Kidney (tissue), 14 donors: Measurements from ENCODE around the gene ASTN2. TPM values are rescaled to one million over a fixed set of nuclear protein-coding genes. Genes with fewer than 3 reads are reported as not detected.

Source experiments
- DNase-seq, 5 donors: peaks; one replicate each; pipeline ENCODE4 v3.0.0-alpha.2; 2013 to 2020
- FAIRE-seq: peaks from 2 replicates; lab custom pipeline; 2012; peaks lifted over from hg19 to GRCh38; lab: Jason Lieb, UNC
- H3K27ac ChIP-seq, 2 donors: one replicate each; pipeline ENCODE4 v1.7.0; 2013; ENCODE audit warnings: low read depth in 2 of 2, low read length in 2 of 2, inconsistent platforms in 1 of 2
- H3K27me3 ChIP-seq: one replicate; pipeline ENCODE4 v1.7.1; 2013; ENCODE audit warnings: low read length, inconsistent platforms; ENCODE audit not compliant: control insufficient read depth, insufficient read depth
- H3K36me3 ChIP-seq, 3 donors: one replicate each; pipeline versions ENCODE4 v1.7.0 to v1.7.1; 2013; ENCODE audit warnings: low read length in 3 of 3, control low read depth in 1 of 3, inconsistent platforms in 1 of 3; ENCODE audit not compliant: insufficient read depth in 3 of 3, control insufficient read depth in 2 of 3
- H3K4me1 ChIP-seq, 3 donors: one replicate each; pipeline versions ENCODE4 v1.7.0 to v1.7.1; 2013; ENCODE audit warnings: low read length in 3 of 3, inconsistent platforms in 1 of 3, low read depth in 1 of 3; ENCODE audit not compliant: control insufficient read depth in 2 of 3, insufficient read depth in 2 of 3
- H3K4me3 ChIP-seq, 3 donors: one replicate each; pipeline versions ENCODE4 v1.7.0 to v1.8.1; 2013; ENCODE audit warnings: low read length in 3 of 3, control low read depth in 1 of 3, inconsistent platforms in 1 of 3
- H3K9ac ChIP-seq, 3 donors: one replicate each; pipeline versions ENCODE4 v1.7.0 to v1.7.1; 2013; ENCODE audit warnings: low read length in 3 of 3, control low read depth in 1 of 3, inconsistent platforms in 1 of 3
- H3K9me3 ChIP-seq, 3 donors: one replicate each; pipeline versions ENCODE4 v1.7.0 to v1.7.1; 2013; ENCODE audit warnings: low read length in 3 of 3, control low read depth in 1 of 3, inconsistent platforms in 1 of 3; ENCODE audit not compliant: control insufficient read depth in 2 of 3, insufficient read depth in 1 of 3
- CTCF ChIP-seq: IDR thresholded peaks from 3 replicates; pipeline ENCODE4 v1.5.1; 2012; ENCODE audit warnings: mild to moderate bottlenecking, moderate library complexity, borderline replicate concordance; ENCODE audit not compliant: insufficient read depth; ENCODE audit errors: extremely low read depth
- intact Hi-C: fragments of 100-400 bp; cut with DNase I; formaldehyde crosslinking; loops from one replicate; pipeline ENCODE4 v1.11.1; 2022
- polyA plus RNA-seq: library from polyadenylated mRNA; stranded (reverse); fragments of 350-450 nt; fragmentation: Illumina TruSeq; extraction: RNeasy Lipid Tissue Mini Kit (QIAGEN cat#74804); gene quantifications from one replicate; pipeline ENCODE4 v1.2.3, GENCODE V29; 2014; ENCODE audit warnings: low read depth, low replicate concordance; ENCODE audit not compliant: insufficient read depth
- total RNA-seq: library from RNA; stranded (reverse); fragmentation: NEBNext Ultra II Directional; extraction: Animal tissue kit (Norgen Biotek cat#: 25700); gene quantifications from one replicate; pipeline ENCODE4 v1.2.1, GENCODE V29; 2021
- donor health status: control.
- donor health status: control.
- donor health status: control.
- donor health status: control.
- donor health status: control.
- donor health status: DM: yes; HTN: yes; CAD: no.
- donor health status: Normal renal cell carcinoma (clear cell type).

ASTN2 gene
- total and polyA plus RNA-seq, 2 donors from 2014 or later, result 7.6 to 11.5 TPM

- peak in 2 of 5 donors; percentile 44 to 64 for DNase-seq
- Histone ChIP-seq H3K27ac (no peak overlapping the region), H3K36me3 (no peaks in the 10 kb centered on the region), H3K4me1 (no peaks in the 10 kb centered on the region), H3K27me3 (no peaks in the 10 kb centered on the region), H3K9ac (no peak overlapping the region), H3K4me3 (no peak overlapping the region), H3K9me3 (no peaks in the 10 kb centered on the region)
- intact Hi-C loops, result no loop called here
- FAIRE-seq, result no peak
- TF ChIP-seq CTCF, result no peak
These were observed 964.9 kb downstream of the ASTN2 start for GRCh38 chr9:116449949-116450348.

- no peak for TF ChIP-seq CTCF
- Histone ChIP-seq H3K27ac (no peak overlapping the region), H3K9ac (no peak overlapping the region), H3K36me3 (no peaks in the 10 kb centered on the region), H3K27me3 (no peaks in the 10 kb centered on the region), H3K9me3 (no peaks in the 10 kb centered on the region), H3K4me1 (no peaks in the 10 kb centered on the region), H3K4me3 (no peak overlapping the region)
- intact Hi-C loops, result no loop called here
- DNase-seq (no peak), FAIRE-seq (no peak)
These were observed 966.4 kb downstream of the ASTN2 start for GRCh38 chr9:116448431-116448830.

GRCh38 chr9:116447934-116448333, 966.9 kb downstream of the ASTN2 start:
- DNase-seq (peak; percentile 65 to 95 (median 77)), FAIRE-seq (no peak)
- Histone ChIP-seq H3K27ac (no peak overlapping the region), H3K4me3 (no peak overlapping the region), H3K9me3 (no peaks in the 10 kb centered on the region), H3K9ac (no peak overlapping the region), H3K36me3 (no peaks in the 10 kb centered on the region), H3K4me1 (no peaks in the 10 kb centered on the region), H3K27me3 (no peaks in the 10 kb centered on the region)
- no peak for TF ChIP-seq CTCF
- intact Hi-C loops, result no loop called here

- Histone ChIP-seq H3K9ac (no peak overlapping the region), H3K4me1 (no peaks in the 10 kb centered on the region), H3K27ac (no peak overlapping the region), H3K27me3 (no peaks in the 10 kb centered on the region), H3K9me3 (no peaks in the 10 kb centered on the region), H3K4me3 (no peak overlapping the region), H3K36me3 (peaks cover 2 to 6% (median 4%) of the 10 kb centered on the region in 3 donors)
- TF ChIP-seq CTCF, result no peak
- no peak for FAIRE-seq
- intact Hi-C loops, result no loop called here
- DNase-seq, result no peak
These were observed 972.3 kb downstream of the ASTN2 start for GRCh38 chr9:116442528-116442927.
